Omental fat pad (tissue), 4 donors: ENCODE measurements around the gene MYCBPAP. TPM values are rescaled to one million over a fixed set of nuclear protein-coding genes. Genes with fewer than 3 reads are reported as not detected.

Source experiments
- ATAC-seq: fragments of 150-250 bp; one replicate; pipeline ENCODE4 v1.9.1; 2016; ENCODE audit warnings: mild to moderate bottlenecking, moderate library complexity; ENCODE audit not compliant: low FRiP score
- DNase-seq: peaks from one replicate; pipeline ENCODE4 v3.0.0-alpha.2; 2019; ENCODE audit warnings: low spot score
- total RNA-seq, 4 donors: library from RNA; depleted of rRNA; stranded (reverse); fragments of >200 nt; gene quantifications; one replicate each; pipeline ENCODE4 v1.1.0, GENCODE V29; 2016
- TF ChIP-seq, protein P1 (sequence below), 3 donors: fragments of 450-650 bp; IDR thresholded peaks; one replicate each; pipeline ENCODE4 v1.5.1; 2016 to 2017; ENCODE audit warnings: antibody characterized with exemption in 3 of 3, mild to moderate bottlenecking in 3 of 3, moderate library complexity in 2 of 3

The MYCBPAP gene
- total RNA-seq, 4 donors from 2014 or later = 0.36 to 1.9 (median 1.0) TPM; not detected in 1

DNA sequence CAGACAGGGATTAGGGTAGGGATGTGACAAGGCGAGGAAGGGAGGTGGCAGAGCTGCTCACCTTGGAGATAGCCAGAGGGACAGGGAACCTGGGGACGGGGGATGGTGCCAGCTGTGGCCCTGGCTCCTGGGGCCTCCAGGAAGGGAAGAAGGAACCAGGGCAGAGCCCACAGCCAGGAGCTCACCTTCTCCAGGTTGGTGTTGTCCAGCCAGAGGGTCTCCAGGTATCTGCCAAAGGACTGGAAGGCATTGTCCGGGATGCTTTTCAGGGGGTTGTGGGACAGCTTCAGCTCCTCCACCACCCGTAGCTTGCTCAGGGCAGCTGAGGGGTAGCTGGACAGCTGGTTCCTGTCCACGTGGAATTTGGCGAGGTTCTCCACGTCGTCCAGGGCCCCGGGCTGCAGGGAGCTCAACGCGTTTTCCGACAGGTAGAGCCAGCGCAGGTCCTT is 40.4 kb upstream of the MYCBPAP start:
- TF ChIP-seq, protein P1, sequence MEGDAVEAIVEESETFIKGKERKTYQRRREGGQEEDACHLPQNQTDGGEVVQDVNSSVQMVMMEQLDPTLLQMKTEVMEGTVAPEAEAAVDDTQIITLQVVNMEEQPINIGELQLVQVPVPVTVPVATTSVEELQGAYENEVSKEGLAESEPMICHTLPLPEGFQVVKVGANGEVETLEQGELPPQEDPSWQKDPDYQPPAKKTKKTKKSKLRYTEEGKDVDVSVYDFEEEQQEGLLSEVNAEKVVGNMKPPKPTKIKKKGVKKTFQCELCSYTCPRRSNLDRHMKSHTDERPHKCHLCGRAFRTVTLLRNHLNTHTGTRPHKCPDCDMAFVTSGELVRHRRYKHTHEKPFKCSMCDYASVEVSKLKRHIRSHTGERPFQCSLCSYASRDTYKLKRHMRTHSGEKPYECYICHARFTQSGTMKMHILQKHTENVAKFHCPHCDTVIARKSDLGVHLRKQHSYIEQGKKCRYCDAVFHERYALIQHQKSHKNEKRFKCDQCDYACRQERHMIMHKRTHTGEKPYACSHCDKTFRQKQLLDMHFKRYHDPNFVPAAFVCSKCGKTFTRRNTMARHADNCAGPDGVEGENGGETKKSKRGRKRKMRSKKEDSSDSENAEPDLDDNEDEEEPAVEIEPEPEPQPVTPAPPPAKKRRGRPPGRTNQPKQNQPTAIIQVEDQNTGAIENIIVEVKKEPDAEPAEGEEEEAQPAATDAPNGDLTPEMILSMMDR (IDR thresholded peaks at IDR 0.05) = no peak
- no peak for DNase-seq
- no peak for ATAC-seq

DNA sequence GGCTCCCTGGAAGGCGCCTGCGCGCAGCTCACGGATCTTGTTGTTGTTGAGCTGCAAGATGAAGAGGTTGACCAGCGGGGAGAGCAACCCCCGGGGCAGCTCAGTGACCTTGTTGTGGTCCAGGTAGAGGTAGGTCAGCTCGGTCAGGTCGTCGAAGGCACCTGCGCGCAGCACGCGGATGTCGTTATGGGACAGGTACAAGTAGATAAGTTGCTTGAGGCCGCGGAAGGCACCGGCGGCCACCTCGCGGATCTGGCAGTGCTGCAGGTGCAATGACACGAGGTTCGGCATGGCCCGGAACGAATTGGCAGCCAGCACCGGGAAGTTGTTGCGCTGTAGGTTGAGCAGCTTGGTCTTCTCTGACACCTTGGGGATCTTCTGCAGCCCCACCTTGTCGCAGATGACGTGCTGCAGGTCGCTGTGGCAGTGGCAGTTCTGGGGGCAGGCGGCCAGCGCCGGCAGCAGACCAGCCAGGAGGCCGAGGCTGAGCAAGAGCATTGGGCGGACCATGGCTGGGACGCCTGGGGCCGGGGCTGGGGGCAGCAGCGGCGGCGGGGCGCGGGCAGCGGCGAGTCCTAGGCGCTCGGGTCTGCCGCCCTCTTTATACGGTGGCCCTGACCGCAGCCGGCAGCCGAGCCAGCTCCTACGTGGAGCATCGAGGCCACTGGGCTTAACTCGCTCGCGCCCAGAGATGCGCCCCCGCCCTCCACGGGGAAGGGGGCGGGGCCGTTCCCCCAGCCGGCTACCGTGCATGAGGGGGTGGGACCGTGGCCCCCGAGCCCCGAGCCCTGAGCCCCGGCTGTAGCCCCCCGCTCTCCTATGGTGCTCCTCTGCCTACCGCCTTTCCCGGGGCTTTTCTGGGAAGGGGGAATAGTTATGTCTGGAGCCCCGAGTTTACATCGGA is 39.7 kb upstream of the MYCBPAP start, which contains the start of gene CHAD:
Gene CHAD, minus strand, starts transcription at position 577 of the 904 bp plus-strand sequence. Its CDS starts 67 bp downstream, at position 510.
- TF ChIP-seq, protein P1 (IDR thresholded peaks at IDR 0.05) = no peak
- DNase-seq (no peak), ATAC-seq (no peak)

DNA sequence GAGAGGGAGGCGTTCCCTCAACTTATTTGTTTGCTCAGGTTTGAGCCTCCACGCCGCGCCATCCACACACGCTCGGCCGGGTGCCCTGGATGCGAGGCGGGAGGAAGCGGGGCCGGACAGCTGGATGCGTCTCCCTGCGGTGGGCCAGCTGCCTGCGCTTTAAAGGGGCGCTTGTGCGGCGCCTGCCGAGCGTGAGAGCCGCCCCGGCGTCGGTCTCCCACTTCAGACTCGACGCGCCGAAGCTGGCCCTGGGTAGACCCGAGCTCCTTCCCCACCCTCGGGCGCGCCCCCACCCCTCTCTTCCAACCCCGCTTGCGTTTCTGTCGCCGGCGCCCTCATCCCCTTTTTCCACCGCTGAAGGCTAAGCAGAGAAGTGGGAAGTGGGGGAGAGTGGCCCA is 39.0 kb upstream of the MYCBPAP start:
- DNase-seq = no peak
- no peak for ATAC-seq
- TF ChIP-seq, protein P1 (IDR thresholded peaks at IDR 0.05) = no peak

DNA sequence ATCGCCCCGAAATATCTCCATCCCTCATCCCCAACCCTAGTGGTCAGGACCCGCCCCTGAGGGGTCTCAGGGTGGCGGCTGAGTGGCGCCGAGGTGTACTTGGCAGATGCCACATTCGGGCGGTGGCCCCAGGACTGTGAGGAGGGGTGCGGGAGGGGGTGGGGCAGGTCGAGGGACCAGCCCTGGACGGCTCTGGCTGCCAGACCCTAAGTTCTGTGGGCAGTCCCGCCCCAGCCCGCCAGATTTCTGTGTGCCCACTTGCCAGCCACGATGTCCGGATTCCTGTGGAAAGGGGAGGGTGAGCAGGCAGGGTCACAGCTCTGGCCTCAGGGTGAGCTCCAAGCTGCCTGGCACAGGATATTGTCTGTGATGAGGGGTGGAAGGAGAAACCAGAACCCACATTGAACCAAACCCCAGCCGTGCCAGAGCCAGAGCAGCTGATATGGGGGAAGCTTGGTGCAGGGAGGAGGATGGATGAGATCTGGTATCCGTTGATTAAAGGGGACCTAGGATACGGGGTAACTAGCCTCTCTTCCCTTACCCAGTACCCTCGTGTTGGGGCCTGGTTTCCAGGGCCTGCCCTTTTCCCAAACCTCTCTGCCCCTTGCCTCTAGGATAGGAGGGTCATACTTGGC is 38.5 kb upstream of the MYCBPAP start:
- no peak for ATAC-seq
- TF ChIP-seq, protein P1 (IDR thresholded peaks at IDR 0.05) = no peak
- no peak for DNase-seq

DNA sequence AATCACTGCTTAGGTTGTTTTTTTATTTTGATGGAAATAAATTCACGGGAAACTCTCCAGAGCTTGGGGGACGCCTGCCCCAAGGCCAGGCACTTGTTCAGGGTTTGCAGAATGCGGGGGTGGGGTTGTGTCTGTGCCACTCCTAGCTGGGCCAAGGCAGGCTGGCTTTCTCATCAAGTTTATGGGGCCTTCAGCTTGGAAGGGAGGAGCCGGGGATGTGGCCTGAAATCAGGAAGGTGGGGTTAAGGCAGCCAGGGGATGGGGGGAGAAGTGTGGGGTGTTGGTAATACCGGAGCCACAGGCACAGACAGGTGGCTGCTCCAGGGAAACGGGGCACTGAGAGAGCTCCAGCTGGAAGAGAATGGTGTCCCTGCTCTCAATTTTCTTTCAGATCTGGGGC is 37.8 kb upstream of the MYCBPAP start:
- TF ChIP-seq, protein P1 (IDR thresholded peaks at IDR 0.05) = no peak
- DNase-seq = no peak
- no peak for ATAC-seq

DNA sequence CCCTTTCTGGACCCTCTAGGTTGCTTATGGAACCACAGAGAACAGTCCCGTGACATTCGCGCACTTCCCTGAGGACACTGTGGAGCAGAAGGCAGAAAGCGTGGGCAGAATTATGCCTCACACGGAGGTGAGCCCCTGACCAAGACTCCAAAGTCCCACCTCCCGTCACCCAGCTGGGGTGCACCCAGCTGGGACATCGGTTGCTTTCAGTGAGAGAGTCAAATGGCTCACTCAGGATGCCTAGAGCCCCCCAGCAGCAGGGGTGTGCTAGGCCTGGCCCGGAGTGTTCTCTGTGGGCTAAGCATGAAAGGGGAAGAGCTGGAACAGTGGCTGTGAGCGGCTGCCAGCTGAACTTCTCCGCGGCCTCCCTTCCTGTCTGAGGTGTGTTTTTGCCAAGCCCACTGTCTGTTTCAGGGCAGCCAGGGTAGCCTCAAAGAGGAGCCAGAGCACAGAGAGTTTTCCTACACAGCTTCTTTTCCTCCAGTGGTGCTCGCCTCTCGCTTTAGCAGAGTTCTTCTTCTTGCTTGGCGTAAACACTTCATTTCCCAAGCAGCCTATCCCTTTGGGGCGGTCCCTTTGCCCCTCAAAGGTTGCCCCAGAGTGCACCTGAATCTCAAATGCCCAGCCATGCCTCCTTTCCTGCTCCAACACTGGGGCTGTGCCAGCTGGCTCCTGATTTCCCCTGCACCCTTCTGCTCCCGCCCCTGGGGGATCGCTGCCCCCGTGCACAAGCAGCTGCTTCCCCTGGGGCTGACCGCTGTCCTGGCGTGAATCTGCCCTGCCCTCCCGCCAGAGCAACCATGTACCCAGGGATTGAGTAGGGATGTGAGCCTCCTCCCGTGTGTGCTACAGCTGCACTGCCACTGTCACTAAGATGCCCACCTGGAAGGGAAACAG is 37.0 kb upstream of the MYCBPAP start:
- no peak for ATAC-seq
- DNase-seq = no peak

More for the DNA sequence above, 37.0 kb upstream of the MYCBPAP start:
- TF ChIP-seq, protein P1 (IDR thresholded peaks at IDR 0.05) = no peak
